B cell (primary cell): ENCODE results near the gene SALL1. TPM values are rescaled to one million over a fixed set of nuclear protein-coding genes. Genes with fewer than 3 reads are reported as not detected.

Experiments used
- ATAC-seq: fragments of 200-7000 bp; cut with Tn5 transposase; one replicate; pipeline ENCODE4 v1.10.0; 2021; ENCODE audit warnings: low read depth, mild to moderate bottlenecking, moderate number of reproducible peaks, moderate library complexity
- CTCF ChIA-PET: fragments of 350-600 bp; sonication (Branson Sonifier 250); formaldehyde crosslinking; loops from one replicate; lab custom pipeline; 2021; ENCODE audit warnings: antibody characterized with exemption, inconsistent platforms; lab: Charles Lee
- POLR2A ChIA-PET: fragments of 350-600 bp; sonication (Branson Sonifier 250); formaldehyde crosslinking; loops from one replicate; lab custom pipeline; 2021; ENCODE audit warnings: antibody characterized with exemption; lab: Charles Lee
- DNase-seq: peaks from one replicate; pipeline ENCODE4 v3.0.0; 2013
- H2AFZ ChIP-seq: 2 replicates; pipeline ENCODE4 v1.6.1; 2012; ENCODE audit warnings: mild to moderate bottlenecking, low read depth, low read length; ENCODE audit not compliant: insufficient read depth, poor library complexity, severe bottlenecking
- H3K27ac ChIP-seq, 2 donors: 1 replicate in 1 of 2; 2 replicates in 1 of 2; pipeline ENCODE4 v1.5.1; 2012 to 2013; ENCODE audit warnings: low read length in 2 of 2, mild to moderate bottlenecking in 2 of 2, moderate library complexity in 1 of 2
- H3K27me3 ChIP-seq, 4 experiments: fragments of 200-600 bp in 1 of 4; sonication (generic) in 1 of 4; replicated peaks in 1 of 4; 1 replicate in 2 of 4; 2 replicates in 2 of 4; pipeline versions ENCODE4 v1.6.1 to v1.7.0; 2013 to 2016; ENCODE audit warnings: low read length in 3 of 4, mild to moderate bottlenecking in 2 of 4, mixed read lengths in 1 of 4, moderate library complexity in 1 of 4; ENCODE audit not compliant: insufficient read depth in 4 of 4, control insufficient read depth in 3 of 4; ENCODE audit errors: control extremely low read depth in 1 of 4
- H3K36me3 ChIP-seq, 2 experiments: replicated peaks in 1 of 2; 1 replicate in 1 of 2; 2 replicates in 1 of 2; pipeline versions ENCODE4 v1.6.1 to v1.7.1; 2013; ENCODE audit warnings: low read length in 1 of 2; ENCODE audit not compliant: insufficient read depth in 2 of 2, control insufficient read depth in 1 of 2; ENCODE audit errors: control extremely low read depth in 1 of 2, extremely low read depth in 1 of 2
- H3K4me1 ChIP-seq, 2 donors: fragments of 200-600 bp in 1 of 2; sonication (generic) in 1 of 2; 1 replicate in 1 of 2; 2 replicates in 1 of 2; pipeline versions ENCODE4 v1.5.1 to v1.6.1; 2013 to 2017; ENCODE audit warnings: low read length in 2 of 2; ENCODE audit not compliant: control insufficient read depth in 2 of 2, insufficient read depth in 2 of 2
- H3K4me2 ChIP-seq: replicated peaks from 2 replicates; pipeline ENCODE3; 2012; ENCODE audit warnings: mild to moderate bottlenecking, low read depth, low read length; ENCODE audit not compliant: poor library complexity, severe bottlenecking
- H3K4me3 ChIP-seq, 5 experiments: fragments of 200-600 bp in 1 of 5; sonication (generic) in 1 of 5; 1 replicate in 3 of 5; 2 replicates in 2 of 5; pipeline versions ENCODE4 v1.5.1 to v1.7.0; 2011 to 2016; ENCODE audit warnings: low read length in 4 of 5, mild to moderate bottlenecking in 4 of 5, low read depth in 2 of 5, control low read depth in 1 of 5, moderate library complexity in 1 of 5; ENCODE audit not compliant: insufficient read depth in 1 of 5; ENCODE audit errors: control extremely low read depth in 1 of 5, extremely low read depth in 1 of 5
- H3K79me2 ChIP-seq: fragments of 200-600 bp; sonication (generic); one replicate; pipeline ENCODE4 v1.6.0; 2016; ENCODE audit warnings: low read length; ENCODE audit not compliant: control insufficient read depth, insufficient read depth
- H3K9ac ChIP-seq: fragments of 200-600 bp; sonication (generic); 2 replicates; pipeline ENCODE4 v1.6.1; 2017; ENCODE audit warnings: mild to moderate bottlenecking, low read length, moderate library complexity
- H3K9me3 ChIP-seq, 3 donors: one replicate each; pipeline versions ENCODE4 v1.6.1 to v1.7.1; 2013; ENCODE audit warnings: low read length in 2 of 3; ENCODE audit not compliant: control insufficient read depth in 2 of 3, insufficient read depth in 1 of 3; ENCODE audit errors: control extremely low read depth in 1 of 3
- H4K20me1 ChIP-seq: 2 replicates; pipeline ENCODE4 v1.6.0; 2012; ENCODE audit warnings: mild to moderate bottlenecking, low read length; ENCODE audit not compliant: insufficient read depth, control insufficient read depth, poor library complexity, severe bottlenecking
- H3K27ac Mint-ChIP-seq: one replicate; pipeline ENCODE4 v1.8.0; 2021; ENCODE audit warnings: mixed read lengths
- H3K27me3 Mint-ChIP-seq: one replicate; pipeline ENCODE4 v1.8.0; 2021; ENCODE audit warnings: mixed read lengths
- H3K4me1 Mint-ChIP-seq: one replicate; pipeline ENCODE4 v1.8.0; 2021; ENCODE audit warnings: mixed read lengths
- H3K4me3 Mint-ChIP-seq: one replicate; pipeline ENCODE4 v1.8.0; 2021; ENCODE audit warnings: mixed read lengths
- H3K9me3 Mint-ChIP-seq: one replicate; pipeline ENCODE4 v1.8.0; 2022; ENCODE audit warnings: mixed read lengths; ENCODE audit not compliant: insufficient read depth
- CTCF ChIP-seq: fragments of 200-600 bp; IDR thresholded peaks from one replicate; pipeline ENCODE4 v1.8.0; 2022; ENCODE audit warnings: antibody characterized with exemption, mild to moderate bottlenecking
- EZH2 ChIP-seq: IDR thresholded peaks from 2 replicates; pipeline ENCODE4 v1.6.1; 2012; ENCODE audit warnings: borderline replicate concordance, low read depth, mild to moderate bottlenecking, moderate library complexity, low read length; ENCODE audit not compliant: insufficient read depth, poor library complexity, severe bottlenecking
- WGBS: methylation state at CpG from one replicate; pipeline ENCODE4 v1.1.5; 2013; ENCODE audit warnings: missing lambda C conversion rate; ENCODE audit not compliant: insufficient coverage; 5-methylcytosine and 5-hydroxymethylcytosine counted together
- intact Hi-C: fragments of 100-400 bp; cut with micrococcal nuclease; formaldehyde crosslinking; loops from one replicate; pipeline ENCODE4 v1.10.0; 2022
- polyA plus RNA-seq: library from polyadenylated mRNA; depleted of rRNA; stranded (reverse); fragments of >200 nt; gene quantifications from 2 replicates; pipeline ENCODE4 v1.2.3, GENCODE V29; 2012
- total RNA-seq, 2 donors: library from RNA; stranded (reverse); fragments of 120-200 nt in 1 of 2; gene quantifications; 1 replicate in 1 of 2; 2 replicates in 1 of 2; pipeline versions ENCODE4 v1.2.3 to v1.2.4, GENCODE V29; 2013 to 2022

Gene SALL1
- total and polyA plus RNA-seq, 2 donors (not counting 1 experiment from before 2014, with no cell fraction given), result not detected

GRCh38 chr16:51157698-51158097 lies 6.6 kb upstream of the SALL1 start:
- no peaks in the 10 kb centered on the region for H3K9me3 Mint-ChIP-seq
- Histone ChIP-seq H3K9me3 (peaks cover 0 to 16% (median 0%) of the 10 kb centered on the region in 3 donors), H3K4me2 (no peak overlapping the region), H3K36me3 (no peaks in the 10 kb centered on the region), H2AFZ (no peak overlapping the region), H4K20me1 (no peaks in the 10 kb centered on the region), H3K27me3 (peaks cover 0 to 35% (median 9%) of the 10 kb centered on the region in 4 experiments), H3K4me1 (no peaks in the 10 kb centered on the region), H3K9ac (no peak overlapping the region), H3K79me2 (no peaks in the 10 kb centered on the region), H3K27ac (no peak overlapping the region), H3K4me3 (no peak overlapping the region)
- H3K4me1 Mint-ChIP-seq, result no peaks in the 10 kb centered on the region
- WGBS, result 86% methylated on average over 1 of the region's 2 CpGs
- TF ChIP-seq EZH2, result no peak
- no peak for TF ChIP-seq CTCF
- ChIA-PET POLR2A (no interaction called here), CTCF (no interaction called here)
- no peak for DNase-seq
- H3K4me3 Mint-ChIP-seq, result no peak overlapping the region
- intact Hi-C loops, result no loop called here
- ATAC-seq, result no peak
- H3K27me3 Mint-ChIP-seq, result peaks cover 54% of the 10 kb centered on the region
- H3K27ac Mint-ChIP-seq, result no peak overlapping the region

- TF ChIP-seq EZH2 (no peak), CTCF (no peak)
These were observed 5.7 kb upstream of the SALL1 start for GRCh38 chr16:51156807-51157200.

More at GRCh38 chr16:51156807-51157200, 5.7 kb upstream of the SALL1 start:
- Histone ChIP-seq H3K4me1 (no peaks in the 10 kb centered on the region), H3K4me2 (no peak overlapping the region), H3K79me2 (no peaks in the 10 kb centered on the region), H2AFZ (no peak overlapping the region), H3K4me3 (no peak overlapping the region), H3K27ac (no peak overlapping the region), H3K36me3 (no peaks in the 10 kb centered on the region), H3K9ac (no peak overlapping the region), H3K9me3 (peaks cover 0 to 21% (median 0%) of the 10 kb centered on the region in 3 donors), H4K20me1 (no peaks in the 10 kb centered on the region), H3K27me3 (peaks cover 0 to 41% (median 9%) of the 10 kb centered on the region in 4 experiments)
- Mint-ChIP-seq H3K4me1 (no peaks in the 10 kb centered on the region), H3K27me3 (peaks cover 55% of the 10 kb centered on the region), H3K9me3 (no peaks in the 10 kb centered on the region), H3K4me3 (no peak overlapping the region), H3K27ac (no peak overlapping the region)
- ATAC-seq (no peak), DNase-seq (no peak)
- POLR2A ChIA-PET, result no interaction called here
- intact Hi-C loops, result no loop called here
- CTCF ChIA-PET, result no interaction called here
- no CpG with 5 or more reads among the region's 2 CpGs for WGBS
